ENCODE data around the gene NBL1.

The NBL1 gene

GRCh38 chr1:19688041-19688842 is 44.1 kb downstream of the NBL1 start:
- DNase-seq (ENCODE audit: low spot score in 2 of 2) (peak in 1 of 2 donors; percentile 71), ATAC-seq (replicated peaks; ENCODE audit: extremely low read depth, poor library complexity, severe bottlenecking) (peak; percentile 90)
- Mint-ChIP-seq H3K4me1 (peaks cover 37% of the 10 kb centered on the region), H3K27ac (ENCODE audit: low read depth) (peak overlapping the region; percentile 93), H3K36me3 (ENCODE audit: insufficient read depth) (peaks cover 6% of the 10 kb centered on the region), H3K4me3 (peak overlapping the region; percentile 65), H3K9me3 (no peaks in the 10 kb centered on the region), H3K27me3 (no peaks in the 10 kb centered on the region)

DNA sequence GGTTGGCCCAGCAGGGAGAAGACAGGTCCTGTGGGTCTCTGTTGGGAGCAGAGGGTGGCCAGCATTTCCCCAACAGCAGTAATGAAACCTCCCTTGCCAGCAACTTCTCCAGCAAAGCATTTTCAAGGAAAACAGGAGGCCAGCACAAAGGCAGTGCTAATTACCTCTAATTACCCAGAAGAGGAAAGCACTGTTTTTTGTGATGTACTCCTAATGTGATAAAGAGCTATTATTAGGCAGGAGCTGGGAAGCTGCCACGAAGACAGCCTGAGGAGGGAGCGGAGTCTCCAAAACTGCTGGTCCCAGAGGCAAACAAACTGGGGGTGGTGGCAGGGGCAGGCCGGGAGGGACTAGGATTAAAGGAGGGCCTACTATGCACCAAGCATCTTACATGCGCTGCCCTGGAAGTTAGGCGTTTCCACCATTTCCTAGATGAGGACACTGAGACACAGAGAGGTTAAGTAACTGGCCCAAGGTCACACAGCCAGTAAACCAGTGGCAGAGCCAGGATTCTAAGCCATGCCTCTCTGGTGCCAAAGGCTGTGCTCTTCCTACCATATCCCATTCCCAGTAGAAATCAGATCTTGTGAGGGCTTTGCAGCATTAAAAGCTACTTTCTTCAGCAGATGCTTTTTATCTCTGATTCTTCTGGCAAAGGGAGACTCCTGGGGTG is 45.1 kb downstream of the NBL1 start:
- H3K9me3 Mint-ChIP-seq, result no peaks in the 10 kb centered on the region
- peak overlapping the region; percentile 93 for H3K27ac Mint-ChIP-seq (ENCODE audit: low read depth)
- peak overlapping the region; percentile 65 for H3K4me3 Mint-ChIP-seq
- DNase-seq (ENCODE audit: low spot score in 2 of 2) (no peak), ATAC-seq (replicated peaks; ENCODE audit: extremely low read depth, poor library complexity, severe bottlenecking) (no peak)
- peaks cover 7% of the 10 kb centered on the region for H3K36me3 Mint-ChIP-seq (ENCODE audit: insufficient read depth)
- H3K4me1 Mint-ChIP-seq, result peaks cover 37% of the 10 kb centered on the region
- H3K27me3 Mint-ChIP-seq, result no peaks in the 10 kb centered on the region

- Mint-ChIP-seq H3K36me3 (ENCODE audit: insufficient read depth) (peaks cover 10% of the 10 kb centered on the region), H3K27ac (ENCODE audit: low read depth) (no peak overlapping the region)
Observed at GRCh38 chr1:19689856-19690255, 45.7 kb downstream of the NBL1 start.

DNA sequence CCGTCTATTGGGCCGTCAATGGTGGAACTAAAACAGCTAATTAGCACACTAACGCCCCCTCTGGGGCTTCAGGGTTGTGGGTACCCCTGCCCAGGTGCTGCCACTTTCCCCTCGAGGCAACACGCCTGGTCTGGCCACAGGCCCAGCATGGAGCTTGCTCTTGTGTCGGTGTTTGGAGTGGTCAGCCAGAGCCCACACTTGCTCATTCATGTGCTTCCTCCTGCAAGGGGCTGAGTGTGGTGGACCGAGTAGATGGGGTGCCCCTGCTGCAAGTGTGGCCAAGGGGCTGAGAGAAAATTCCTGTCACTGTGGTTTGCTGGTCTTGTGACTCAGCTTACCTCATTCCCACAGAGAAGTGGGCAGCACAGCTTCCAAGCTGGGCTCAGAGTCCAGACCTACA is 46.2 kb downstream of the NBL1 start:
- Mint-ChIP-seq H3K4me1 (peaks cover 37% of the 10 kb centered on the region), H3K27me3 (no peaks in the 10 kb centered on the region), H3K36me3 (ENCODE audit: insufficient read depth) (peaks cover 10% of the 10 kb centered on the region), H3K4me3 (no peak overlapping the region), H3K27ac (ENCODE audit: low read depth) (no peak overlapping the region), H3K9me3 (no peaks in the 10 kb centered on the region)
- DNase-seq (ENCODE audit: low spot score in 2 of 2) (no peak), ATAC-seq (replicated peaks; ENCODE audit: extremely low read depth, poor library complexity, severe bottlenecking) (no peak)

More at GRCh38 chr1:19689856-19690255, 45.7 kb downstream of the NBL1 start:
- Mint-ChIP-seq H3K4me3 (no peak overlapping the region), H3K27me3 (no peaks in the 10 kb centered on the region), H3K4me1 (peaks cover 37% of the 10 kb centered on the region), H3K9me3 (no peaks in the 10 kb centered on the region)
- no peak for ATAC-seq (replicated peaks; ENCODE audit: extremely low read depth, poor library complexity, severe bottlenecking)
- DNase-seq (ENCODE audit: low spot score in 2 of 2), result no peak

- no peak overlapping the region for H3K27ac Mint-ChIP-seq (ENCODE audit: low read depth)
- peaks cover 11% of the 10 kb centered on the region for H3K36me3 Mint-ChIP-seq (ENCODE audit: insufficient read depth)
- DNase-seq (ENCODE audit: low spot score in 2 of 2) (no peak), ATAC-seq (replicated peaks; ENCODE audit: extremely low read depth, poor library complexity, severe bottlenecking) (no peak)
- H3K9me3 Mint-ChIP-seq, result no peaks in the 10 kb centered on the region
- H3K4me3 Mint-ChIP-seq, result no peak overlapping the region
- peaks cover 14% of the 10 kb centered on the region for H3K4me1 Mint-ChIP-seq
- no peaks in the 10 kb centered on the region for H3K27me3 Mint-ChIP-seq
Observed at GRCh38 chr1:19694298-19694697, 50.2 kb downstream of the NBL1 start.

GRCh38 chr1:19695772-19696171 is 51.7 kb downstream of the NBL1 start:
- no peak for DNase-seq (ENCODE audit: low spot score in 2 of 2)
- no peak for ATAC-seq (replicated peaks; ENCODE audit: extremely low read depth, poor library complexity, severe bottlenecking)
- no peak overlapping the region for H3K4me3 Mint-ChIP-seq
- no peaks in the 10 kb centered on the region for H3K4me1 Mint-ChIP-seq
- H3K9me3 Mint-ChIP-seq, result no peaks in the 10 kb centered on the region
- H3K27me3 Mint-ChIP-seq, result no peaks in the 10 kb centered on the region
- peaks cover 15% of the 10 kb centered on the region for H3K36me3 Mint-ChIP-seq (ENCODE audit: insufficient read depth)
- no peak overlapping the region for H3K27ac Mint-ChIP-seq (ENCODE audit: low read depth)

GRCh38 chr1:19696820-19697219 is 52.7 kb downstream of the NBL1 start:
- Mint-ChIP-seq H3K27ac (ENCODE audit: low read depth) (no peak overlapping the region), H3K4me1 (no peaks in the 10 kb centered on the region), H3K27me3 (no peaks in the 10 kb centered on the region), H3K4me3 (no peak overlapping the region), H3K9me3 (no peaks in the 10 kb centered on the region), H3K36me3 (ENCODE audit: insufficient read depth) (peaks cover 15% of the 10 kb centered on the region)
- no peak for DNase-seq (ENCODE audit: low spot score in 2 of 2)
- no peak for ATAC-seq (replicated peaks; ENCODE audit: extremely low read depth, poor library complexity, severe bottlenecking)

- DNase-seq (ENCODE audit: low spot score in 2 of 2) (no peak), ATAC-seq (replicated peaks; ENCODE audit: extremely low read depth, poor library complexity, severe bottlenecking) (no peak)
- Mint-ChIP-seq H3K4me3 (no peak overlapping the region), H3K27me3 (no peaks in the 10 kb centered on the region), H3K9me3 (no peaks in the 10 kb centered on the region), H3K36me3 (ENCODE audit: insufficient read depth) (peaks cover 15% of the 10 kb centered on the region), H3K4me1 (no peaks in the 10 kb centered on the region), H3K27ac (ENCODE audit: low read depth) (no peak overlapping the region)
Observed at GRCh38 chr1:19698181-19698580, 54.1 kb downstream of the NBL1 start.

DNA sequence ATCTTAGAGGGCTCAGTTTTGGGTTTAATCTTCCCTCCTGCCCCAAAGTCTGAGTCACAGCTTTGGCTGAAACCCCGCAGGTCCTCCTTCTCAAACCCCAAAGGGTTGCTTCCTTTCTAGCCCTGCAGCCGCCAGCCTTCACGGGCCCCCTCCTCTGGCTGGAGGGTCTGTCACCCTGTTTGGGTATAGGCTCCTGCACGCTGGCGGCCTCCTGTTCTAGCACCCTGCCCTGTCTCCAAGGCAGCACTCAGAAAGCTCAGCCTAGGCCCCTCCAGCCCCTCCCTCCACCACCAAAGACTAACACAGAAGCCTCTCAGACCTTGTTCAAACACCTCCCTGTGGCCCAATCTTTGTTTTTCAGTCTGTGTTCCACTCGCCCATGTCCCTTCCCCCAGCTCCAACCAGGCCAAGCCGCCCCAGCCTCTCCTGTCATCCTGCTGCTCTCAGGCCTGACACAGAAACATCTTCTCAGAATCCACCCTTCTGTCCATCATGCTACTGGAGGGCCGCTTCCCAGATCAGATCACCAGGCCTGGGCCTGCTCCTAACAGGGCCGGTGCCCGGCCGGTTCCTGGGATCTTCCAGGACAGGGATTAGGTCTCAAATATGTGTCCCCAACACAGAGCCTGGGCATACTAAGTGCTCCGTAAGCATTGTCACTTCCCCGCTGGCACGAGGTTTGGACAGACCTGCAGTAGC is 56.1 kb downstream of the NBL1 start:
- no peaks in the 10 kb centered on the region for H3K27me3 Mint-ChIP-seq
- H3K27ac Mint-ChIP-seq (ENCODE audit: low read depth), result no peak overlapping the region
- no peaks in the 10 kb centered on the region for H3K4me1 Mint-ChIP-seq
- no peak for ATAC-seq (replicated peaks; ENCODE audit: extremely low read depth, poor library complexity, severe bottlenecking)
- no peak for DNase-seq (ENCODE audit: low spot score in 2 of 2)
- no peaks in the 10 kb centered on the region for H3K9me3 Mint-ChIP-seq
- H3K36me3 Mint-ChIP-seq (ENCODE audit: insufficient read depth), result peaks cover 12% of the 10 kb centered on the region
- H3K4me3 Mint-ChIP-seq, result no peak overlapping the region

- no peak for ATAC-seq (replicated peaks; ENCODE audit: extremely low read depth, poor library complexity, severe bottlenecking)
- no peak overlapping the region for H3K4me3 Mint-ChIP-seq
- H3K4me1 Mint-ChIP-seq, result no peaks in the 10 kb centered on the region
- no peaks in the 10 kb centered on the region for H3K9me3 Mint-ChIP-seq
- H3K27me3 Mint-ChIP-seq, result no peaks in the 10 kb centered on the region
- H3K36me3 Mint-ChIP-seq (ENCODE audit: insufficient read depth), result peaks cover 8% of the 10 kb centered on the region
- no peak for DNase-seq (ENCODE audit: low spot score in 2 of 2)
- H3K27ac Mint-ChIP-seq (ENCODE audit: low read depth), result no peak overlapping the region
Observed at GRCh38 chr1:19703280-19703679, 59.2 kb downstream of the NBL1 start.

- DNase-seq (ENCODE audit: low spot score in 2 of 2) (peak; percentile 41 to 43), ATAC-seq (replicated peaks; ENCODE audit: extremely low read depth, poor library complexity, severe bottlenecking) (no peak)
- Mint-ChIP-seq H3K9me3 (no peaks in the 10 kb centered on the region), H3K36me3 (ENCODE audit: insufficient read depth) (peaks cover 8% of the 10 kb centered on the region), H3K4me1 (no peaks in the 10 kb centered on the region), H3K27me3 (no peaks in the 10 kb centered on the region), H3K27ac (ENCODE audit: low read depth) (no peak overlapping the region), H3K4me3 (no peak overlapping the region)
Observed at GRCh38 chr1:19704247-19705113, 60.4 kb downstream of the NBL1 start.

DNA sequence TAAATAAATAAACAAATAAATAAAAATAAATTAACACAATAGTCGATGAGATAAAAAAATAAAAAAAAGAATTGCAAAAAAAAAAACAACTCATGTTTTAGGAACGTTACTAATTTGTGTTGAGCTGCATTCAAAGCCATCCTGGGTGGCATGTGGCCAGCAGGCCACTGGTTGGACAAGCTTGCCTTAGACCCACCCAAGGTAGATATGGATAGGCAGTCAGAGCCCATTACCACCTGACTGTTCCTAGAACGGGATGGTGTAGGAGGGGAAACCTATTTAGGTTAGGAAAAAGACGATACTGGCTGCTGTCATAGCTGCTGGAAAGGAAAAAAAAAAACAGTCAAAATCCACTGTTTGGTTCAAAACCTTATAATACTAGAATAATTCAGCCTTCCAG is 61.4 kb downstream of the NBL1 start:
- no peak for ATAC-seq (replicated peaks; ENCODE audit: extremely low read depth, poor library complexity, severe bottlenecking)
- Mint-ChIP-seq H3K27me3 (no peaks in the 10 kb centered on the region), H3K4me1 (peaks cover 2% of the 10 kb centered on the region), H3K9me3 (no peaks in the 10 kb centered on the region), H3K27ac (ENCODE audit: low read depth) (no peak overlapping the region), H3K36me3 (ENCODE audit: insufficient read depth) (peaks cover 8% of the 10 kb centered on the region), H3K4me3 (no peak overlapping the region)
- no peak for DNase-seq (ENCODE audit: low spot score in 2 of 2)
